H1 (cell line): ENCODE results near the gene CHEK2. TPM values are rescaled to one million over a fixed set of nuclear protein-coding genes. Genes with fewer than 3 reads are reported as not detected.

Source experiments
- CTCF ChIA-PET: fragments of 300-600 bp; sonication (Branson Sonifier 250); formaldehyde crosslinking; loops from one replicate; lab custom pipeline; 2021; ENCODE audit not compliant: partially characterized antibody; lab: Charles Lee
- POLR2A ChIA-PET: fragments of 300-600 bp; sonication (Branson Sonifier 250); formaldehyde crosslinking; loops from one replicate; lab custom pipeline; 2021; ENCODE audit warnings: inconsistent platforms; ENCODE audit not compliant: partially characterized antibody; lab: Charles Lee
- DNase-seq, 2 experiments: peaks; one replicate each; pipeline versions ENCODE4 v3.0.0 to v3.0.0-alpha.2; 2010 to 2022; ENCODE audit warnings: low spot score in 2 of 2, low read depth in 1 of 2, mixed read lengths in 1 of 2
- FAIRE-seq: peaks from 2 replicates; lab custom pipeline; 2011; peaks lifted over from hg19 to GRCh38; lab: Jason Lieb, UNC
- H2AFZ ChIP-seq: 2 replicates; pipeline ENCODE4 v1.8.1; 2012; ENCODE audit warnings: low read length, inconsistent platforms
- H2AK5ac ChIP-seq: 2 replicates; pipeline ENCODE4 v1.6.1; 2013; ENCODE audit warnings: low read depth, low read length
- H2BK120ac ChIP-seq: replicated peaks from 2 replicates; pipeline ENCODE3; 2013; ENCODE audit warnings: low read depth, low read length, inconsistent platforms
- H2BK12ac ChIP-seq: 2 replicates; pipeline ENCODE4 v1.6.1; 2013; ENCODE audit warnings: low read depth, low read length
- H2BK15ac ChIP-seq: 2 replicates; pipeline ENCODE4 v1.6.1; 2013; ENCODE audit warnings: low read length
- H2BK20ac ChIP-seq: 2 replicates; pipeline ENCODE4 v1.6.1; 2013; ENCODE audit warnings: low read length
- H2BK5ac ChIP-seq: 2 replicates; pipeline ENCODE4 v1.6.1; 2013; ENCODE audit warnings: low read depth, low read length
- H3K14ac ChIP-seq: 2 replicates; pipeline ENCODE4 v1.6.1; 2013; ENCODE audit warnings: inconsistent platforms; ENCODE audit not compliant: insufficient read length
- H3K18ac ChIP-seq: 2 replicates; pipeline ENCODE4 v1.6.1; 2013; ENCODE audit warnings: low read length; ENCODE audit errors: extremely low read depth
- H3K23ac ChIP-seq: 2 replicates; pipeline ENCODE4 v1.6.1; 2013; ENCODE audit warnings: inconsistent platforms; ENCODE audit not compliant: insufficient read length
- H3K23me2 ChIP-seq: 2 replicates; pipeline ENCODE4 v1.6.1; 2013; ENCODE audit warnings: low read depth, low read length
- H3K27ac ChIP-seq: 2 replicates; pipeline ENCODE4 v1.6.1; 2011; ENCODE audit warnings: low read depth, low read length, inconsistent platforms
- H3K27me3 ChIP-seq, 4 experiments: replicated peaks in 1 of 4; 1 replicate in 1 of 4; 2 replicates in 3 of 4; pipeline versions ENCODE4 v1.6.1 to v1.8.1; 2011 to 2013; ENCODE audit warnings: low read length in 3 of 4, mild to moderate bottlenecking in 3 of 4, inconsistent platforms in 2 of 4, mixed read lengths in 2 of 4, moderate library complexity in 1 of 4; ENCODE audit not compliant: control insufficient read depth in 3 of 4, insufficient read depth in 3 of 4; ENCODE audit errors: extremely low read depth in 1 of 4
- H3K36me3 ChIP-seq, 4 experiments: 2 replicates each; pipeline versions ENCODE4 v1.6.1 to v1.8.1; 2011 to 2013; ENCODE audit warnings: mild to moderate bottlenecking in 4 of 4, low read length in 3 of 4, moderate library complexity in 2 of 4, control low read depth in 1 of 4, inconsistent platforms in 1 of 4; ENCODE audit not compliant: insufficient read depth in 4 of 4, control insufficient read depth in 2 of 4
- H3K4ac ChIP-seq: replicated peaks from 2 replicates; pipeline ENCODE3; 2013; ENCODE audit warnings: low read length, low read depth, mixed read lengths, inconsistent platforms; ENCODE audit not compliant: insufficient read length
- H3K4me1 ChIP-seq, 4 experiments: replicated peaks in 1 of 4; 1 replicate in 1 of 4; 2 replicates in 3 of 4; pipeline versions ENCODE4 v1.6.1 to v1.8.1; 2011 to 2013; ENCODE audit warnings: low read length in 3 of 4, inconsistent platforms in 2 of 4, mixed read lengths in 1 of 4; ENCODE audit not compliant: insufficient read depth in 4 of 4, control insufficient read depth in 3 of 4
- H3K4me2 ChIP-seq, 2 experiments: 2 replicates each; pipeline versions ENCODE4 v1.6.1 to v1.8.1; 2011 to 2013; ENCODE audit warnings: low read depth in 2 of 2, low read length in 2 of 2, control low read depth in 1 of 2, inconsistent platforms in 1 of 2, mild to moderate bottlenecking in 1 of 2; ENCODE audit not compliant: insufficient read depth in 1 of 2
- H3K4me3 ChIP-seq, 4 experiments: fragments of 200-600, 300-600 bp in 1 of 4; sonication (generic), shearing (Covaris generic), sonication (Bioruptor Twin) in 1 of 4; 2 replicates each; pipeline versions ENCODE4 v1.5.1 to v1.8.1; 2011 to 2016; ENCODE audit warnings: low read length in 4 of 4, low read depth in 3 of 4, control low read depth in 2 of 4, inconsistent platforms in 2 of 4, mild to moderate bottlenecking in 2 of 4, mixed read lengths in 1 of 4, moderate library complexity in 1 of 4; ENCODE audit not compliant: insufficient read depth in 2 of 4; ENCODE audit errors: extremely low read depth in 1 of 4
- H3K56ac ChIP-seq: replicated peaks from 2 replicates; pipeline ENCODE3; 2013; ENCODE audit warnings: low read depth, mild to moderate bottlenecking, mixed read lengths, low read length, inconsistent platforms; ENCODE audit not compliant: insufficient read length
- H3K79me1 ChIP-seq: 2 replicates; pipeline ENCODE4 v1.6.1; 2013; ENCODE audit warnings: low read depth, low read length, control low read depth
- H3K79me2 ChIP-seq, 2 experiments: 2 replicates each; pipeline versions ENCODE4 v1.6.1 to v1.8.1; 2012 to 2013; ENCODE audit warnings: low read length in 2 of 2, mild to moderate bottlenecking in 2 of 2, inconsistent platforms in 1 of 2; ENCODE audit not compliant: insufficient read depth in 2 of 2, control insufficient read depth in 1 of 2
- H3K9ac ChIP-seq, 4 experiments: replicated peaks in 1 of 4; 1 replicate in 1 of 4; 2 replicates in 3 of 4; pipeline versions ENCODE4 v1.6.1 to v1.8.1; 2011 to 2013; ENCODE audit warnings: low read depth in 3 of 4, low read length in 3 of 4, control low read depth in 2 of 4, mild to moderate bottlenecking in 2 of 4, moderate library complexity in 2 of 4, inconsistent platforms in 1 of 4; ENCODE audit errors: extremely low read depth in 1 of 4
- H3K9me3 ChIP-seq, 2 experiments: 2 replicates each; pipeline versions ENCODE4 v1.6.1 to v1.8.1; 2012 to 2013; ENCODE audit warnings: mild to moderate bottlenecking in 2 of 2, moderate library complexity in 2 of 2, control low read depth in 1 of 2, inconsistent platforms in 1 of 2, low read depth in 1 of 2, low read length in 1 of 2, mixed read lengths in 1 of 2; ENCODE audit not compliant: insufficient read depth in 2 of 2
- H4K20me1 ChIP-seq, 2 experiments: replicated peaks in 1 of 2; 2 replicates each; pipeline versions ENCODE3 to v1.8.1; 2011 to 2013; ENCODE audit warnings: inconsistent platforms in 2 of 2, low read length in 2 of 2, mild to moderate bottlenecking in 1 of 2; ENCODE audit not compliant: insufficient read depth in 2 of 2, control insufficient read depth in 1 of 2
- H4K5ac ChIP-seq: 2 replicates; pipeline ENCODE4 v1.6.1; 2013; ENCODE audit warnings: low read length, low read depth, mixed read lengths, inconsistent platforms; ENCODE audit not compliant: insufficient read length
- H4K8ac ChIP-seq: 2 replicates; pipeline ENCODE4 v1.8.0; 2013; ENCODE audit warnings: mild to moderate bottlenecking, moderate library complexity, low read length, inconsistent platforms; ENCODE audit not compliant: insufficient read depth; ENCODE audit errors: extremely low read depth
- H4K91ac ChIP-seq: replicated peaks from 2 replicates; pipeline ENCODE3; 2013; ENCODE audit warnings: low read length, mixed read lengths, inconsistent platforms; ENCODE audit not compliant: insufficient read length
- EGR1 ChIP-seq: IDR thresholded peaks from 2 replicates; pipeline ENCODE4 v1.6.1; 2011; ENCODE audit warnings: low read depth, low read length, borderline replicate concordance
- POU5F1 ChIP-seq: IDR thresholded peaks from 2 replicates; pipeline ENCODE4 v1.6.1; 2011; ENCODE audit warnings: low read depth, mild to moderate bottlenecking, low read length, moderate library complexity
- TAF1 ChIP-seq: IDR thresholded peaks from 2 replicates; pipeline ENCODE4 v1.6.1; 2011; ENCODE audit warnings: mild to moderate bottlenecking, low read depth, low read length
- TAF7 ChIP-seq: optimal IDR thresholded peaks from 2 replicates; pipeline ENCODE3; 2011; ENCODE audit warnings: low read depth, mild to moderate bottlenecking, inconsistent platforms, low read length, moderate library complexity, borderline replicate concordance
- WGBS, 2 experiments: shearing (Covaris generic) in 1 of 2; methylation state at CpG; one replicate each; pipeline versions ENCODE4 v1.1.6 to v1.1.7; 2013 to 2015; ENCODE audit warnings: low lambda C conversion rate in 2 of 2, mixed read lengths in 2 of 2, inconsistent platforms in 1 of 2, low coverage in 1 of 2, missing lambda C conversion rate in 1 of 2; ENCODE audit not compliant: insufficient replicate concordance in 2 of 2, insufficient coverage in 1 of 2, insufficient read length in 1 of 2; ENCODE audit errors: extremely low coverage in 1 of 2, missing lambda C conversion rate in 1 of 2; 5-methylcytosine and 5-hydroxymethylcytosine counted together
- polyA plus RNA-seq, 7 experiments: library from polyadenylated mRNA; depleted of rRNA in 3 of 7; stranded (reverse) in 5 of 7; unstranded in 2 of 7; fragments of >200 nt in 5 of 7; fragments of 200-250 nt in 2 of 7; gene quantifications; 1 replicate in 5 of 7; 2 replicates in 1 of 7; 4 replicates in 1 of 7; pipeline versions ENCODE4 v1.2.1 to v1.2.3, GENCODE V29; 2011 to 2013; ENCODE audit warnings: missing spikeins in 2 of 7, mixed read lengths in 2 of 7
- total RNA-seq: library from RNA; stranded (reverse); fragmentation: NEBNext Ultra II Directional; extraction: Animal tissue kit (Norgen Biotek cat#: 25700); gene quantifications from 2 replicates; pipeline ENCODE4 v1.2.1, GENCODE V29; 2021

The CHEK2 gene
- total and polyA plus RNA-seq, 2 of the 8 experiments (the other 6 are each of a cell fraction or from before 2014, with no cell fraction given) = 74.9 to 89.5 TPM

- Histone ChIP-seq H3K23me2 (no peaks in the 10 kb centered on the region), H3K18ac (no peak overlapping the region), H4K20me1 (no peaks in the 10 kb centered on the region), H3K79me1 (no peaks in the 10 kb centered on the region), H3K4me1 (no peaks in the 10 kb centered on the region), H3K56ac (no peak overlapping the region), H3K23ac (no peak overlapping the region), H3K36me3 (peaks cover 0 to 45% (median 20%) of the 10 kb centered on the region in 4 experiments; a peak in 7 of 8 replicates), H3K9me3 (no peaks in the 10 kb centered on the region), H3K9ac (no peak overlapping the region), H3K27ac (no peak overlapping the region), H2BK15ac (no peak overlapping the region), H3K4me3 (no peak overlapping the region), H2BK120ac (no peak overlapping the region), H2AK5ac (no peak overlapping the region), H2BK20ac (no peak overlapping the region), H4K5ac (no peak overlapping the region), H3K14ac (no peak overlapping the region), H2BK12ac (no peak overlapping the region), H4K8ac (no peak overlapping the region)
- FAIRE-seq (no peak), DNase-seq (no peak)
- CTCF ChIA-PET = no interaction called here
- POLR2A ChIA-PET = no interaction called here
- 98% methylated on average over 2 of the region's 2 CpGs; no CpG with 5 or more reads in 1 of the 2 experiments for WGBS, 2 experiments
- no peak for TF ChIP-seq TAF7
- TF ChIP-seq TAF1 = no peak
- no peak for TF ChIP-seq EGR1
- no peak for TF ChIP-seq POU5F1
- TF ChIP-seq, all 59 proteins: peak for 0
- Histone ChIP-seq H3K27me3 (no peaks in the 10 kb centered on the region), H3K79me2 (no peaks in the 10 kb centered on the region), H4K91ac (no peak overlapping the region), H3K4me2 (no peak overlapping the region), H3K4ac (no peak overlapping the region), H2AFZ (no peak overlapping the region), H2BK5ac (no peak overlapping the region)
Measured at GRCh38 chr22:28711341-28711740, 30.3 kb downstream of the CHEK2 start.
